DOHH2 (cell line): ENCODE measurements around the gene TMEM119.

Source experiments
- EZH2phosphoT487 ChIP-seq: fragments of 200-600 bp; sonication (generic); IDR thresholded peaks from 2 replicates; pipeline ENCODE4 v1.6.1; 2017; ENCODE audit warnings: borderline replicate concordance, mild to moderate bottlenecking, antibody characterized with exemption, low read length, moderate library complexity, mixed read lengths
- TF ChIP-seq, protein P1 (sequence below): fragments of 200-600 bp; sonication (generic); IDR thresholded peaks from one replicate; pipeline ENCODE4 v1.5.1; 2014; ENCODE audit warnings: antibody characterized with exemption, mild to moderate bottlenecking, low read depth, low read length; ENCODE audit not compliant: poor library complexity, severe bottlenecking

DNA sequence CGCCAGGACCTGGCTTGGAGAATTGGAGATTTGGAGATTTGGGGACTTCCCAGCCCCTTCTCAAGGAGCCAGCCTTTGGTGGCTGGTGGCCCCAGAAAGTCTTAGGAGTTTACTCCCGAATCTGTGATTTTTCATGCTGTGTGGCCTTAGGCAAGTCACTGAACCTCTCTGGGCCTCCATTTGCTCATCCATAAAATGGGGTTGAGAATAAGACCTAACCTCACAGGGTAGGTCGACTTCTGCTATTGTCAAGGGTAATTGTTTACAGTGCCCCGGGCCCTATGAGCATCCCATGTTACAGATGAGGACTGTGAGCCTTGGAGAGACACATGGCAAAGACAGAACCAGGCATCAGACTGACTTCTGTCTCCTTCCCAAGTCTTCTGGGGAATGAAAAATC lies 16.2 kb upstream of the TMEM119 start:
- TF ChIP-seq, protein P1, sequence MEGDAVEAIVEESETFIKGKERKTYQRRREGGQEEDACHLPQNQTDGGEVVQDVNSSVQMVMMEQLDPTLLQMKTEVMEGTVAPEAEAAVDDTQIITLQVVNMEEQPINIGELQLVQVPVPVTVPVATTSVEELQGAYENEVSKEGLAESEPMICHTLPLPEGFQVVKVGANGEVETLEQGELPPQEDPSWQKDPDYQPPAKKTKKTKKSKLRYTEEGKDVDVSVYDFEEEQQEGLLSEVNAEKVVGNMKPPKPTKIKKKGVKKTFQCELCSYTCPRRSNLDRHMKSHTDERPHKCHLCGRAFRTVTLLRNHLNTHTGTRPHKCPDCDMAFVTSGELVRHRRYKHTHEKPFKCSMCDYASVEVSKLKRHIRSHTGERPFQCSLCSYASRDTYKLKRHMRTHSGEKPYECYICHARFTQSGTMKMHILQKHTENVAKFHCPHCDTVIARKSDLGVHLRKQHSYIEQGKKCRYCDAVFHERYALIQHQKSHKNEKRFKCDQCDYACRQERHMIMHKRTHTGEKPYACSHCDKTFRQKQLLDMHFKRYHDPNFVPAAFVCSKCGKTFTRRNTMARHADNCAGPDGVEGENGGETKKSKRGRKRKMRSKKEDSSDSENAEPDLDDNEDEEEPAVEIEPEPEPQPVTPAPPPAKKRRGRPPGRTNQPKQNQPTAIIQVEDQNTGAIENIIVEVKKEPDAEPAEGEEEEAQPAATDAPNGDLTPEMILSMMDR = no peak
- TF ChIP-seq EZH2phosphoT487 = no peak
